Keratinocyte (primary cell): Measurements from ENCODE around the gene CAPZB. TPM values are rescaled to one million over a fixed set of nuclear protein-coding genes. Genes with fewer than 3 reads are reported as not detected.

ENCODE experiments used
- DNase-seq: peaks from one replicate; pipeline ENCODE4 v3.0.0-alpha.2; 2011; ENCODE audit warnings: low read depth, missing footprints, low spot score
- FAIRE-seq: peaks from 2 replicates; lab custom pipeline; 2011; peaks lifted over from hg19 to GRCh38; lab: Jason Lieb, UNC
- H2AFZ ChIP-seq: 2 replicates; pipeline ENCODE4 v1.6.0; 2012; ENCODE audit warnings: low read length, control low read depth, inconsistent platforms; ENCODE audit not compliant: control insufficient read depth
- H3K27ac ChIP-seq: 2 replicates; pipeline ENCODE4 v1.5.1; 2011; ENCODE audit warnings: low read length; ENCODE audit not compliant: control insufficient read depth, insufficient read depth
- H3K27me3 ChIP-seq: 3 replicates; pipeline ENCODE4 v1.6.0; 2011; ENCODE audit warnings: low read length; ENCODE audit not compliant: control insufficient read depth, insufficient read depth; ENCODE audit errors: extremely low read depth
- H3K36me3 ChIP-seq, 2 experiments: 2 replicates in 1 of 2; 3 replicates in 1 of 2; pipeline ENCODE4 v1.5.1; 2011; ENCODE audit warnings: low read length in 2 of 2, mild to moderate bottlenecking in 1 of 2; ENCODE audit not compliant: control insufficient read depth in 2 of 2, insufficient read depth in 2 of 2; ENCODE audit errors: extremely low read depth in 1 of 2
- H3K4me1 ChIP-seq: 3 replicates; pipeline ENCODE4 v1.5.1; 2011; ENCODE audit warnings: low read length; ENCODE audit not compliant: control insufficient read depth, insufficient read depth; ENCODE audit errors: extremely low read depth
- H3K4me2 ChIP-seq: 3 replicates; pipeline ENCODE4 v1.6.0; 2011; ENCODE audit warnings: low read depth, low read length; ENCODE audit not compliant: control insufficient read depth, insufficient read depth; ENCODE audit errors: extremely low read depth
- H3K4me3 ChIP-seq, 3 experiments: fragments of 200-600 bp in 1 of 3; sonication (generic) in 1 of 3; 2 replicates in 2 of 3; 3 replicates in 1 of 3; pipeline ENCODE4 v1.5.1; 2011 to 2016; ENCODE audit warnings: low read length in 3 of 3, mild to moderate bottlenecking in 3 of 3, control low read depth in 2 of 3, inconsistent platforms in 1 of 3, low read depth in 1 of 3, mixed read lengths in 1 of 3, mixed run types in 1 of 3, moderate library complexity in 1 of 3; ENCODE audit not compliant: control insufficient read depth in 2 of 3, insufficient read depth in 2 of 3; ENCODE audit errors: extremely low read depth in 1 of 3
- H3K79me2 ChIP-seq: 2 replicates; pipeline ENCODE4 v1.6.0; 2012; ENCODE audit warnings: low read length; ENCODE audit not compliant: control insufficient read depth, insufficient read depth
- H3K9ac ChIP-seq: 3 replicates; pipeline ENCODE4 v1.6.0; 2011; ENCODE audit warnings: low read length; ENCODE audit not compliant: control insufficient read depth, insufficient read depth; ENCODE audit errors: extremely low read depth
- H3K9me1 ChIP-seq: 3 replicates; pipeline ENCODE4 v1.6.0; 2011; ENCODE audit warnings: low read length; ENCODE audit not compliant: control insufficient read depth, insufficient read depth; ENCODE audit errors: extremely low read depth
- H3K9me3 ChIP-seq: 2 replicates; pipeline ENCODE4 v1.5.1; 2012; ENCODE audit warnings: low read depth, low read length; ENCODE audit not compliant: control insufficient read depth
- H4K20me1 ChIP-seq: 3 replicates; pipeline ENCODE4 v1.6.0; 2011; ENCODE audit warnings: low read length; ENCODE audit not compliant: control insufficient read depth, insufficient read depth; ENCODE audit errors: extremely low read depth
- CTCF ChIP-seq, 3 experiments: IDR thresholded peaks in 1 of 3; conservative IDR thresholded peaks in 1 of 3; optimal IDR thresholded peaks in 1 of 3; 2 replicates in 2 of 3; 3 replicates in 1 of 3; pipeline versions ENCODE3 to v1.5.1; 2011; ENCODE audit warnings: low read length in 3 of 3, mild to moderate bottlenecking in 3 of 3, moderate library complexity in 2 of 3, control low read depth in 1 of 3, inconsistent platforms in 1 of 3; ENCODE audit not compliant: insufficient read depth in 2 of 3; ENCODE audit errors: extremely low read depth in 1 of 3
- EZH2 ChIP-seq: IDR thresholded peaks from one replicate; pipeline ENCODE4 v1.6.1; 2012; ENCODE audit warnings: inconsistent platforms, mild to moderate bottlenecking, low read length, moderate library complexity
- dilution Hi-C: fragments of 300-500 bp; cut with MboI; formaldehyde crosslinking; loops from one replicate; pipeline ENCODE4 v1.7.0; 2020; ENCODE audit warnings: low sequenced_read_pairs; ENCODE audit not compliant: extremely low pct_ligation_motif_present
- polyA plus RNA-seq, 5 experiments: library from polyadenylated mRNA; depleted of rRNA in 3 of 5; stranded (reverse) in 3 of 5; stranded (forward) in 1 of 5; unstranded in 1 of 5; fragments of >200 nt; gene quantifications; 1 replicate in 1 of 5; 2 replicates in 3 of 5; 3 replicates in 1 of 5; pipeline versions ENCODE4 v1.2.1 to v1.2.3, GENCODE V29; 2011 to 2012; ENCODE audit warnings: missing spikeins in 2 of 5, low read depth in 1 of 5, low replicate concordance in 1 of 5

CAPZB gene
- polyA plus RNA-seq, 1 donor (not counting 4 experiments of a cell fraction or from before 2014, with no cell fraction given) = 193 TPM

DNA sequence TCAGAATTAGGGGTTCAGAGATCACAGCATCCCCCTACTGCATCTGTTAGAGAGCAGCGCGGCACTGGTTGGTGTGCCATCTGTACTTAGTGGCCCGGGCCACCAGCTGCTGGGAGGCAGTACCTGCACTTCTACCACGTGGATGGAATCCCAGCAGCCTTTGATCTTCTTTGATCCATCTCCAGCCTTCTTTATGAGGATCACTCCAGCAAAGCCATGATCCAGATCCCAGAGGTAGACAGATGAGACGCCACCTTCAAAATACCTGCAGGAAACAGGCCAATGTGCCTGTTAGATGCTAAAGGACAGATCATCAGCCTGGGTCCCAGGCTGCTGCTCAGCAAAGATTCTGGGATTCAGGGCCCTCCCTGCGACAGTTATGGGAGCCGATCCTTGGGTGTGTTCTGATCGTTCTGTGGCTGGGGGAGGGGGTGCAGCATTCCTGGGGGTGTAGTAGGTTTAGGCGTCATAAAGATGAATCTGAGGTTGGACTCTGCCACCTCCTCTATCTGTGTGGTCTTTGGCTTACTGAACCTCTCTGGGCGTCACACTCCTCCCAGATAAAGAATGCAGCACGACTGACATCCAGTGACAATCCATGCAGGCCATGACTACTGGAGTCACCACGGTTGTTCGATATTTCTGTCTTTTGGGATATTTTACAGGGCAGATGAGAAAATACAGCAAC is 127.9 kb downstream of the CAPZB start:
- Histone ChIP-seq H3K79me2 (peaks cover 19% of the 10 kb centered on the region), H3K9me3 (no peaks in the 10 kb centered on the region), H2AFZ (no peak overlapping the region), H3K9me1 (no peaks in the 10 kb centered on the region), H3K4me2 (no peak overlapping the region), H3K4me3 (no peak overlapping the region), H3K4me1 (peaks cover 29% of the 10 kb centered on the region), H3K27me3 (no peaks in the 10 kb centered on the region), H3K27ac (no peak overlapping the region), H3K9ac (no peak overlapping the region), H4K20me1 (no peaks in the 10 kb centered on the region), H3K36me3 (peaks cover 22 to 24% of the 10 kb centered on the region in 2 experiments)
- no peak for TF ChIP-seq CTCF (optimal IDR thresholded peaks at IDR 0.05 in 1 of 3, IDR thresholded peaks at IDR 0.05 in 1 of 3, conservative IDR thresholded peaks at IDR 0.05 in 1 of 3; ENCODE audit: extremely low read depth in 1 of 3, insufficient read depth in 2 of 3, low read length in 3 of 3)
- TF ChIP-seq EZH2 = no peak
- no peak for FAIRE-seq
- dilution Hi-C loops = no loop called here
- DNase-seq = no peak

DNA sequence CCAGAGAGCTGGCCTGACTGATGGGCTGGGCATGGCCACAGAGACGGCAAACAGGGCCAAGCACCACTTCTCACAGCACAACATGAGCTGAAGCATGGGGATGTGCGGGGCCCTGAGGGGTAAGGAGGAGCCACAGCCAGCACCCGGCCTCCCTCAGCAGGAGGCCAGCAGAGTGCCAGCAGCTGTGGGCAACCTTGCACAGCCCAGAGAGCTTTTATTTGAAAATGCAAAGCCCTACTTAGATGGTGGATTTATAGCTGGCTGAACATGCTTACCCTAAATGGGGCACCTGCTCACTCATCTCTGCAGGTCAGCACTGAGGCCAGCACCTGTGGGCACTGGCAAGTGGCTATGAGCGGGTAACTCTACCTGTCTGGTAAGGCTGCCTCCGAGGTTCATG is 129.1 kb downstream of the CAPZB start:
- Histone ChIP-seq H4K20me1 (no peaks in the 10 kb centered on the region), H3K4me2 (no peak overlapping the region), H3K4me1 (peaks cover 18% of the 10 kb centered on the region), H3K9ac (no peak overlapping the region), H3K27me3 (no peaks in the 10 kb centered on the region), H3K4me3 (no peak overlapping the region), H3K36me3 (peaks cover 24 to 30% of the 10 kb centered on the region in 2 experiments), H3K27ac (no peak overlapping the region), H3K9me1 (no peaks in the 10 kb centered on the region), H2AFZ (no peak overlapping the region), H3K79me2 (peaks cover 19% of the 10 kb centered on the region), H3K9me3 (no peaks in the 10 kb centered on the region)
- dilution Hi-C loops = no loop called here
- DNase-seq (no peak), FAIRE-seq (no peak)
- TF ChIP-seq EZH2 (no peak), CTCF (optimal IDR thresholded peaks at IDR 0.05 in 1 of 3, IDR thresholded peaks at IDR 0.05 in 1 of 3, conservative IDR thresholded peaks at IDR 0.05 in 1 of 3; ENCODE audit: extremely low read depth in 1 of 3, insufficient read depth in 2 of 3, low read length in 3 of 3) (no peak)
